ENCODE results near the gene PAK6. TPM values are rescaled to one million over a fixed set of nuclear protein-coding genes. Genes with fewer than 3 reads are reported as not detected.
A peak's percentile ranks its signal among the peaks of the same experiment; 100 is the strongest.

PAK6 gene
- total RNA-seq, 1 donor, result not detected

DNA sequence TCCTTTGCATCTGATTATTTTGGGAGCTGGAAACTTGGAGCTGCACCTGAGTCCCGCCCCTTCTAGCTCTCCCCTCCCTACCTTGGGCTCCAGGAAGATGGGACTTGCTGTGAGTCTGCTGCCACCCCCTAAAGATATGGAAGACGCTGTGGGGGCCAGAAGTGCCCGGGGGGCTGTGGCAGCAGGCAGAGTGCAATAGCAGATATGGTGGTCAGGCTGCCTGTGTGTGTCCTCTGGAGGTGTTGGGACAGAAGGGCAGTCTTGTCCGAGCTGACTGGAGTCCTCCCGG is 485 bp downstream of the PAK6 start:
- Histone ChIP-seq H4K20me1 (ENCODE audit: insufficient read depth, low read length) (peaks cover 2% of the 10 kb centered on the region), H3K9me3 (ENCODE audit: low read depth, low read length) (no peaks in the 10 kb centered on the region), H3K79me2 (ENCODE audit: insufficient read depth, low read length) (no peaks in the 10 kb centered on the region), H3K4me2 (ENCODE audit: insufficient read depth, low read length) (peak overlapping the region; percentile 79), H3K4me1 (ENCODE audit: insufficient read depth, low read length) (peaks cover 8% of the 10 kb centered on the region), H3K27ac (ENCODE audit: low read depth, low read length) (no peak overlapping the region), H2AFZ (ENCODE audit: low read length) (peak overlapping the region; percentile 65), H3K36me3 (ENCODE audit: insufficient read depth, low read length) (no peaks in the 10 kb centered on the region), H3K4me3 (ENCODE audit: insufficient read depth, low read length) (peak overlapping the region; percentile 71), H3K27me3 (ENCODE audit: insufficient read depth, low read length) (peaks cover 2% of the 10 kb centered on the region)
- TF ChIP-seq, protein P1, sequence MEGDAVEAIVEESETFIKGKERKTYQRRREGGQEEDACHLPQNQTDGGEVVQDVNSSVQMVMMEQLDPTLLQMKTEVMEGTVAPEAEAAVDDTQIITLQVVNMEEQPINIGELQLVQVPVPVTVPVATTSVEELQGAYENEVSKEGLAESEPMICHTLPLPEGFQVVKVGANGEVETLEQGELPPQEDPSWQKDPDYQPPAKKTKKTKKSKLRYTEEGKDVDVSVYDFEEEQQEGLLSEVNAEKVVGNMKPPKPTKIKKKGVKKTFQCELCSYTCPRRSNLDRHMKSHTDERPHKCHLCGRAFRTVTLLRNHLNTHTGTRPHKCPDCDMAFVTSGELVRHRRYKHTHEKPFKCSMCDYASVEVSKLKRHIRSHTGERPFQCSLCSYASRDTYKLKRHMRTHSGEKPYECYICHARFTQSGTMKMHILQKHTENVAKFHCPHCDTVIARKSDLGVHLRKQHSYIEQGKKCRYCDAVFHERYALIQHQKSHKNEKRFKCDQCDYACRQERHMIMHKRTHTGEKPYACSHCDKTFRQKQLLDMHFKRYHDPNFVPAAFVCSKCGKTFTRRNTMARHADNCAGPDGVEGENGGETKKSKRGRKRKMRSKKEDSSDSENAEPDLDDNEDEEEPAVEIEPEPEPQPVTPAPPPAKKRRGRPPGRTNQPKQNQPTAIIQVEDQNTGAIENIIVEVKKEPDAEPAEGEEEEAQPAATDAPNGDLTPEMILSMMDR (IDR thresholded peaks at IDR 0.05; ENCODE audit: extremely low read depth, low read depth, low read length), result no peak
- no peak for DNase-seq (ENCODE audit: insufficient read length, low spot score, missing footprints)

DNA sequence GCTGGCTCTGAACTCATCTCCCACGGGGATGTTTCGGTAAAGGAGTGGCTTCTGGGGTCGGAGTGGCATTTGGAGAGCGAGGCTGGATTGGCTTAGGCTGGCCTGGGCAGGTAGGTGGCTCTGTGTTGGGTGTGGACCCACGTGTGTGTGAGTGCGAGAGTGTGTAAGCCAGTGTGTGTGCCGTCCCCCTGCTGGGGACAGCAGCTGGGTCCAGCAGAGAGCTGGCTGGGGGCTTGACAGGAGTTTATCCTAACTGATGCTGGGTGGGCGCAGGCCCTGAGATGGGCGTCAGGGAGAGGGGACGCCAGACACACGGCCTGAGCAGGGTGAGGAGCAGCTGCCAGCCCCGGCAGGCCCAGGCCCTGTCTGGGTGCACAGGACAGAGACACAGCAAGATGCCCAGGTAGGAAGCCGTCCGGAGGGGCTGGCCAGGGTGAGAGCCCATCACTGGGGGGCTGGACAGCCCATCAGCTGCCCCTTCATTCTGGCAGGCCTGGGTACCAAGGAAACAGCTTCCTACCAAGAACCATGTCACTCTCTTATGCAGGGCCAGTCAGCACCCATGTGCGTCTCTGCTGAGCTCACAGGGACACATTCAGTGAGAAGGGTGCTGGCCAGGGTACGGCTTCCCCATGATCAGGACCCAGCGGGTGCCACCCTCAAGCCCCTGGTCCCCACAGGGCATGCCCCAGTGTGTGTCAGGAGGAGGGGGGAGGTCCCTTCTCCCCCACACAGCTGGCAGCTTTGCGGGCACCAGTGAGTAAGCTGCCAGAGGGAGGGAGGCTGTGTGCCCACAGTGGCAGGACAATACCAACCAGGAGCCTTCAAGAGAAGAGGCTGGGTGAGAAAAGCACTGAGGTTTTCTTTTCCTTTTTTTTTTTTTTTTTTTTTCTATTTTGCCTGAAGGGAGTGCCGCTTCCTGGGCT is 1.1 kb downstream of the PAK6 start:
- H3K36me3 ChIP-seq (ENCODE audit: insufficient read depth, low read length), result no peaks in the 10 kb centered on the region
- H3K4me2 ChIP-seq (ENCODE audit: insufficient read depth, low read length), result no peak overlapping the region
- peak; percentile 82 for DNase-seq (ENCODE audit: insufficient read length, low spot score, missing footprints)

DNA sequence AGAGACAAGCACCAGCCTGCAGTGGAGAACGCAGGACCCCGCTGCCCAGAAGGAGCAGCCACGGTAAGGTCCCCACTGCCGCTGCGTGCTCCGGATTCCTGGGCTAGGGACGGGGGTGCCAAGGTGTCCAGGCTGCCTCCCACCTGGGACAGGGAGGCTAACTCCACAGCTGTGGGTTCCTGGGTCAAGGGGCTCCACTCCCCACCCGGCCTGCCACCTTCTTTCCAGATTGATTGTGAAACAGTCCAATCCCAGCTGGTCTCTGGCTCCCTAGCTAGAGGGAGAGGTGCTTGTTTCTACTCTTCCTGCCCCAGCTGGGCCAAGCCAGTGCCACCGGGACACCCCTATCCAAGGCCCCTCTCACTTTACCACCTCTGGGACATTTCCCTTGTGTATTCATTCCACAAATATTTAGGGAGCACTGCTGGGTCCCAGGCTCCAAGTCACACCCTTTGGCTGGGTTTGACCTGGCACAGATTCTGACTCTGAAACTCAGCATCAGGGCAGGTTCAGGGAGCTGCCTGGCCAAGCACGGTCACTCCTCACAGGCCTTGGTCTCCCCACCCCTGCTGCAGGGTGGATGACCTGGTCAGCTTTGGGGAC is 1.9 kb downstream of the PAK6 start:
- H3K9me3 ChIP-seq (ENCODE audit: low read depth, low read length), result no peaks in the 10 kb centered on the region
- no peaks in the 10 kb centered on the region for H3K79me2 ChIP-seq (ENCODE audit: insufficient read depth, low read length)
- peaks cover 2% of the 10 kb centered on the region for H3K27me3 ChIP-seq (ENCODE audit: insufficient read depth, low read length)
- no peak overlapping the region for H3K4me3 ChIP-seq (ENCODE audit: insufficient read depth, low read length)
- H4K20me1 ChIP-seq (ENCODE audit: insufficient read depth, low read length), result peaks cover 2% of the 10 kb centered on the region
- TF ChIP-seq, protein P1 (IDR thresholded peaks at IDR 0.05; ENCODE audit: extremely low read depth, low read depth, low read length), result no peak
- DNase-seq (ENCODE audit: insufficient read length, low spot score, missing footprints), result peak; percentile 80
- no peak overlapping the region for H2AFZ ChIP-seq (ENCODE audit: low read length)
- no peaks in the 10 kb centered on the region for H3K36me3 ChIP-seq (ENCODE audit: insufficient read depth, low read length)
- peaks cover 8% of the 10 kb centered on the region for H3K4me1 ChIP-seq (ENCODE audit: insufficient read depth, low read length)
- H3K27ac ChIP-seq (ENCODE audit: low read depth, low read length), result no peak overlapping the region
- H3K4me2 ChIP-seq (ENCODE audit: insufficient read depth, low read length), result no peak overlapping the region

More for the DNA sequence above, 1.1 kb downstream of the PAK6 start:
- peaks cover 2% of the 10 kb centered on the region for H3K27me3 ChIP-seq (ENCODE audit: insufficient read depth, low read length)
- no peaks in the 10 kb centered on the region for H3K79me2 ChIP-seq (ENCODE audit: insufficient read depth, low read length)
- H3K4me1 ChIP-seq (ENCODE audit: insufficient read depth, low read length), result peaks cover 8% of the 10 kb centered on the region
- no peak overlapping the region for H3K27ac ChIP-seq (ENCODE audit: low read depth, low read length)
- H4K20me1 ChIP-seq (ENCODE audit: insufficient read depth, low read length), result peaks cover 2% of the 10 kb centered on the region
- TF ChIP-seq, protein P1 (IDR thresholded peaks at IDR 0.05; ENCODE audit: extremely low read depth, low read depth, low read length), result no peak
- no peak overlapping the region for H3K4me3 ChIP-seq (ENCODE audit: insufficient read depth, low read length)
- no peak overlapping the region for H2AFZ ChIP-seq (ENCODE audit: low read length)
- no peaks in the 10 kb centered on the region for H3K9me3 ChIP-seq (ENCODE audit: low read depth, low read length)

All from osteoblast (primary cell).